Coronary artery (tissue), 2 donors: ENCODE results near the gene MYRIP.

Experiments used
- DNase-seq: peaks from one replicate; pipeline ENCODE4 v3.0.0-alpha.2; 2017; ENCODE audit warnings: low spot score
- H3K27ac ChIP-seq, 2 donors: fragments of 200-600 bp; sonication (generic); one replicate each; pipeline ENCODE4 v1.5.1; 2016 to 2019
- H3K4me3 ChIP-seq: fragments of 200-600 bp; sonication (generic); 2 replicates; pipeline ENCODE4 v1.5.1; 2016; ENCODE audit warnings: mild to moderate bottlenecking, moderate library complexity
- CTCF ChIP-seq: fragments of 200-600 bp; sonication (generic); IDR thresholded peaks from one replicate; pipeline ENCODE4 v1.5.1; 2019; ENCODE audit warnings: antibody characterized with exemption

The MYRIP gene

GRCh38 chr3:39779511-39780230 lies 29.7 kb upstream of the MYRIP start:
- no peak for TF ChIP-seq CTCF
- Histone ChIP-seq H3K27ac (no peak overlapping the region), H3K4me3 (no peak overlapping the region)
- no peak for DNase-seq

- Histone ChIP-seq H3K4me3 (no peak overlapping the region), H3K27ac (no peak overlapping the region)
- no peak for TF ChIP-seq CTCF
- DNase-seq = no peak
Measured at GRCh38 chr3:39780352-39780751, 29.1 kb upstream of the MYRIP start.

- Histone ChIP-seq H3K4me3 (no peak overlapping the region), H3K27ac (no peak overlapping the region)
- no peak for TF ChIP-seq CTCF
- no peak for DNase-seq
Measured at GRCh38 chr3:39781025-39781424, 28.4 kb upstream of the MYRIP start.

- TF ChIP-seq CTCF = no peak
- H3K27ac ChIP-seq = no peak overlapping the region
- no peak for DNase-seq
- H3K4me3 ChIP-seq = no peak overlapping the region
Measured at GRCh38 chr3:39781632-39782031, 27.8 kb upstream of the MYRIP start.

- no peak for TF ChIP-seq CTCF
- Histone ChIP-seq H3K27ac (no peak overlapping the region), H3K4me3 (no peak overlapping the region)
- no peak for DNase-seq
Measured at GRCh38 chr3:39783680-39784079, 25.7 kb upstream of the MYRIP start.

GRCh38 chr3:39784922-39785321 lies 24.5 kb upstream of the MYRIP start:
- H3K4me3 ChIP-seq = no peak overlapping the region
- DNase-seq = no peak
- no peak overlapping the region for H3K27ac ChIP-seq
- TF ChIP-seq CTCF = no peak

GRCh38 chr3:39788128-39788883 lies 21.1 kb upstream of the MYRIP start:
- H3K27ac ChIP-seq = no peak overlapping the region
- TF ChIP-seq CTCF = no peak
- H3K4me3 ChIP-seq = no peak overlapping the region
- DNase-seq = no peak
